Measurements from ENCODE around the gene SUGCT.

Gene SUGCT

DNA sequence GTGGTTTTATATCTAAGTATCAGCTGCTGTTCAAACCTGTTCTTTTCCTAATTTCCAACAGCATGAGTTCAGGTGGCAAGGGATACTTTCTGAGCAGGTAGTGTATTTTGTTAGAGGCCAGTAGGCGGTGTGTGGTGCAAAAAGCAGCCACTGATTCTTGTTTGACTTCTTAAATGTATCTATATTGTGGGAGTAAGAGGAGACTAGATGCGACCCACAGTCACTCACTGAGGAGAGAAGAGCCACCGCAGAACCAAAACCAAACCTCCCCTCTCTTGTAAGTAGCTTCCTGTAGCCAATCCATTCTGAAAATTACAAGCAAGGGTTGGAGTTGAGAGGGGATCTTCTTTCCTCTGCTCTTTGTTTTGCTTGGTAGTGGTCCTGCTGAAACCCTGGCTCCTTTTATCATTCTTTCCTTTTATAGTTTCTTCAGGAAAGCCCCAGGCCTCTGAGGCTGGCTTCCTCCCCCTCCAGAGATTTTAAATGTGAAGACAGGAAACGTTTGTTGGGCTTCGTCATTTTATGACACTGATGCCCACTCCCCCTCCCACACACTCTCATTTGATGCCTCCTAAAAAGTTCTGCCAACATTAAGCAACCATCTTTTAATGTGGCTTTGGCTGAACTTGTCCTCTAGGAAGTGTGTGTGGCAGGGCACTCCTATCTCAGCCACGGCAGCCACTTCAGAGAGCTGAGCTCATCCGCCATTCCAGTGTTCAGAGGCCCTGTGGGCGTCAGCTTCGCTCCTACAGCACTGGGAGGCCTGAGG, 566.0 kb downstream of the SUGCT start:
- peak; percentile 28 for DNase-seq

DNA sequence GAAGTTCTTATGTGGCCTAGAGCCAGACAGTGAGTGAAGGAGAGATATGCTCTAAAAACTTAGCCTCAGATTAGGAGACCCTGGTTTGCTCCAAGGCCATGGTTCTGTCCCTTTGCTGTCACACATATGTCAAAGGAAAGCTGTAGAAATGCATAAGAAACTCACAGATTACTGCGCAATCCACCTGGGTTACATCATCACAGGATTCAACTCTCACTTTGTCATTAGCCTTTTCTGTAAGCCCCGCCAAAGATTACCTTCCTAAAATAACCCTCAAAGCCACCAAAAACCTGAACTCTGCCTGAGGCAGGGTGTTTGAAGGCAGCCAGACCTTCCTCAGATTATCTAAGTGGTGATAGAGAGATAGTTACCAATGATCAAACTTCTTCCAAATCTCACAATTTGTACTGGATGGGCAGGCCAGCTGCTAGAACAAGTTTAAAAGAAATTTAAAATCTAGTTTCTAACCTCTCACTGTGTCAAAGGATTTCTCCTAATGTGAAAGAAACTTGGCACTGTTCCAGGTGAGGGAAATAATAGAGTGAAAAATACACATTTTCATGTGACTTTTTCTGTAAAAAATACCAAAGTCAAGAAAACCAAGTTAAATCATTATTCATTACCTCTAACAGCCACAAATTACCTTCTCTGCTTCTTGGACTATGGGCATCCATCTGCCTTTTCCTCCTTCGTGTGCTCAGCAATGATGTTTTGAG, 567.2 kb downstream of the SUGCT start:
- DNase-seq: no peak

DNA sequence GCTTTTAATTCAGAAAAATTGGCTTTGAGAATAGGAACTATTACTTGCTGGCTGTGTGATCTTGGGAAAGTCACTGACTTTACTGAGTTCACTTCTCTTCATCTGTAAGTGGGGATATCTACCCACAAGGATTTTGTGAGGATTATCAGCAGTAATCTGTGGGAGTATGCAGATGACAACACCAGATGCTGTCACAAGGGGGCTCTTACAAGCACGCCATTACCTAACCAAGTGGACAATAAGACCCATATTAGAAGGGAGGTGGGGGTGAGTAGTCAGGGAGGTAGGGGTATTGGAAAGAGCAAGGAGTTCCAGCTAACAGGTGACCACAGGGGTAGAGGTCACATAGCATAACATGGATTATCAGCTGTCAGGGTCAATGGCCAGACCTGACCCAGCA, 569.4 kb downstream of the SUGCT start:
- no peak for DNase-seq

DNA sequence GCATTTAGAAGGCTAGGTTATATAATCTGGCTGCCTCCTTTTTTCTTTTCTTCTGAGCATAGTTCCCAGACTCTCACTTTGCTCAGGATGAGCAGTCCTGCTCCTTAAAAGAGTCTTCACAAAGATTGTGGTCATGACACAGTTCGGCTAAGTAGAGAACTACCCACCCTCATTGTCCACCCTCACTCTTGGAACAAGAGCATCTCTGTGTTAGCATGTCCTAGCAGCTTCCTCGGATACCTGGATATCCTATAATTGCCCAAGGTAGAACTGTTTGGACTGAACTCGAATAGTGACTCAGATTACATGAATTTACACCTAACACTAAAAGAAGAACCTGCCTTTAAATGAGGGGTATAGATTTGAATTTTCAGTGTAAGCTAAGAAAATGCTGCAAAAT, 572.0 kb downstream of the SUGCT start:
- no peak for DNase-seq

DNA sequence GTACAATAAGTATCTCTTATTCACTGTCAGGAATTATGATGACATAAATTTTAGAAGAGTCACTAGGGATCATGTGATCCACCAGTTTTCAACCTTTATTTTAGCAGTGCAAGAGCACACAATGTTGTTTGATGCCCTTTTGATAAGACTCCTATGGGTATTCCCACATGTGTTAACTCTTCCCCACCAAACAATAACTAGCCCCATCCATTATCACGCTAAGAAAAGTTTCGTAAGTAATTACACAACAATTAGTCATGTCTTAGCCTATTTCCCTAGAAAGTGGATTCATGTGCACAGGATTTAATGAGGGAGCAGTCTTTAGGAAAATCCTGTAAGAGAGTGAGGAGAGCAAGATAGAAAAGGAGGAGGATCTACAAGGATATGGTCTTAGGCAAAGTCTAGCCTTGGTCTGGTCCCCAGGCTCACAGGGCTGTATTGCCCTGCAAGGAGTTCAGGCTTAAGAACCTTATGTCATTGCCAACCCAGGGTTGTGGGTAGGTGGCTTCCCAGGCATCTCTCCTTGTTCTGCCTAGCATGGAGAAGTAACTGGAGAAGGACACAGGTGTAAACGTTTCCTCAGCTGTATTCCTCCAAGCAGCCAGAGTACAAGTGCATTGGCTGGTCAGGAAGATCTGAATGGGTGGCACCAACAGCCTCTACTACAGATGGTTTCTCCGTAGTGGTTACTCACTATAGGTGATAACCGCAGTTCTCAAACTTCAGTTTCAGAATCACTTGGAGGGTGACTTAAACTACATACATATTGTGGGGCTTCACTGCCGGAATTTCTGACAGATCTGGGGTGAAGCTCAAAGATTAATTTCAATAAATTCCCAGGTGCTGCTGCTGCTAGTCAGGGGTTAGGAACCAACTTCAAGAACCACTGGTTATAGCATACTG, 574.5 kb downstream of the SUGCT start:
- DNase-seq: no peak

DNA sequence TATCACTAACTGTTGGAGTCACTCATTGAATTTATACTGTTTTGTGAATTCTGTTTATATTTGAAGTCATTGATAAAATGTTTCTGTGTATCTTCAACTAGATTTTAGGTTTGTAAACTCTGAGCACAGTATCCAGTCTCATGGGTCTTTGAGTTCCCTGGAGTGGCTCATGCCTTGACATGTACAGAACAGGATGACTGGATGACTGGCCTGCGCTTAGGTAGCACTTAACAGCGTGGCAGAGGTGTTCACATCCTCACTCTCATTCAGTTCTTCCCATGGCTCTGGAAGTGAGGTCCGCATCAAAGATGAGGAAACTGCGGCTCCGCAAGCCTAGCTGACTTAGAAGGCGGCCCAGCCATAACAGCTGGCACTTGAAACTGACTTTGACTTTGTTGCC, 576.9 kb downstream of the SUGCT start:
- no peak for DNase-seq

DNA sequence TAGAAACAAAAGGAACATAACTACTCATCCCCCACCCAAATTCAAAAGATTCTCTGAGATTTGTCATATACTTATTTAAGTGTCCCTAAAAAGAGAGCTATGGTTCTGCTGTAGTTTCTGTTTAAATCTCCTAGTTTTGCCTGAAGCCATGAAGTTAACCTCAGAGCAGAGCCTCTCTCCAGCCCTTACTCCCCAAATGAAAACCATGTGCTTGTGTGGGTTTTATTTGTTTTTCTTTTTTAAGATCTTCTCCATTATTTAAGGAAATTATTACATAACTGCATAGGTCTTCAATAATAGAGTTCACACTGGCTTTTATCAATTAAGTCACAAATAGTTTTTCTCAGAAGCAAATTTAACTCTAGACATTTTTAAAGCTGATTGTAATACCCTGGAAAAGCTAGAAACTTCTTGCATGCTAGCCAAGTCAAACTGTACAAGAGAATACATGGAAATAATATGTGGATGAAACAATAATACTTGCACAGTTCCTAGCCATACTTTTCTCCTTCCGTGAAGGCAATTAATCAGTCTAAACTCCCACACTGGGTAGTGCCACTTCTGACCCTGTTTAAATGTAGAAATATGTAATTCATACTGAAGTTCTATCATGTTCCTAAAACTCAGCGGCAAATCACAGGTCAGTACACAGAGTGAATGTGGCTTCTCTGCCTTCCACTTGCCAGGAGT, 579.7 kb downstream of the SUGCT start:
- DNase-seq: no peak

DNA sequence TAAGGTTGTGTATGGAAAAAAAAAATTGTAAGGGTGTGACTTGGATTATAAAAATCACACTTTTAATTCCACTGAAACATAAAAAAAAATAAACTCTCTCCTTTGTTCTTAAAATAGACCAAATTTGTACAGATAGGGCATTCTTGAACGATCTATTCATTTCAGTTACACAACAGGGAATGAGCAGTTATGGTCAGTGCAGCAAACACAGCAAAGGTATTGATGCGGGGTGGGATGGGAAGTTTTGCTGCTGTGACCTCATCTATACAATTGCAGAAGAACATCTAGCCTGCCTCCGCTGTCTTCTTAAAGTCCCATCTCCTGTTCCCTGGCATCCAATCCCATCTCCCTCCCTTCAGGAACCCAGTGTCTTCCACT, 580.2 kb downstream of the SUGCT start:
- no peak for DNase-seq

DNA sequence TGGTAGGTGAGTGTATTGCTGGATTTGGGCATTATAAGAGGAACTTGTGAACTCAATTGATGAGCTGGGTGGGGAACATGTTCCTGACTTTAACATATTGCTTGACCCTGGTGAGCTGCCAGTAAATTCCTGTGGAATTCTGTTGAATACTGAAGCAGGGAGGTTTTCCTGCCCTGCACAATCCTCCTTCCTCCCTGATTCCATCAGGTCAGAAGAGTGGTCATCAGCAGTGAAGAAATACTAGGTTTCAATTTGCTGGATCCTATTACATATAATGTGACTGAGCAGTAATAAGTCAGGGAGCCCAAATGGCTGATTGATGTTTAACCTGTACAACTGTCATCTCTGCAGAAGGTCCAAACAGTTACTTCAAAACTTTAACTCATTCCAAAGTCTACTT, 581.2 kb downstream of the SUGCT start:
- DNase-seq: no peak

DNA sequence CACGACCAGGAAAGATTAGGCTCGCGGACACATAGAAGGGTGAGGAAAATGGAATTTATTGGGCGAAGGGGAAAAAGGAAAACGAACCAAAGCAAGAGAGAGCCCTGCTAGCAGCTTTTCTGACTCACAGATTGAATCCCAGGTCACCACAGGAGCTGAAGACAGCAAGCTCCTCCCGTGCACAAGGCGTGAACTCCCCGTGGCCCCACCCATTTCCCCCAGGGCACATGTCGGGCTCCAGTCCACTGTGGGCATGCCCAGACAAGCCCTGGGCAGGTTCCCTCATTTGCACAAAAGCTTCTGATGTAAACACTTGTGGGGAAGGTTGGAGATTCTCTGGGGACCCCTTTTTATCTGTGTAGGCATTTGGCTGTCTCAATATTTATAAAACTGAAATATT, 582.4 kb downstream of the SUGCT start:
- DNase-seq: peak; percentile 33

DNA sequence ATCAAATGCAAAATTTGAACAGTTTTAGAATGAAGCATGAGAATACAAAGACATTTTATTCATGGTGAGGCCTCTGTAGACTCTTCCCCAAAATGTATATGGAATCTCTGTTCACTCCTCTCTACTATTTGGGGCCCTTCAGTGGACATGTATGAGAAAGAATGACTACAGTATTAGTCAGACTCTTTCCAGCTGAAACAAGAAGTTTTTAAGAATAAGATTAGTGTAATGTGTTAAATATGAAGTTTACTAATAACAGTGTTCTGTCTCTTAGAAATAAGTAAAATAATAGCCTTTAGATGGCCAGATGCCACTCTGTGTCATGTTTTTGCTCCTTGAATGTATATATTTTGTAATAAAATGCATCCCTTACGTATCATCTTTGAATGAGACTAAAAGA, 585.6 kb downstream of the SUGCT start:
- no peak for DNase-seq

DNA sequence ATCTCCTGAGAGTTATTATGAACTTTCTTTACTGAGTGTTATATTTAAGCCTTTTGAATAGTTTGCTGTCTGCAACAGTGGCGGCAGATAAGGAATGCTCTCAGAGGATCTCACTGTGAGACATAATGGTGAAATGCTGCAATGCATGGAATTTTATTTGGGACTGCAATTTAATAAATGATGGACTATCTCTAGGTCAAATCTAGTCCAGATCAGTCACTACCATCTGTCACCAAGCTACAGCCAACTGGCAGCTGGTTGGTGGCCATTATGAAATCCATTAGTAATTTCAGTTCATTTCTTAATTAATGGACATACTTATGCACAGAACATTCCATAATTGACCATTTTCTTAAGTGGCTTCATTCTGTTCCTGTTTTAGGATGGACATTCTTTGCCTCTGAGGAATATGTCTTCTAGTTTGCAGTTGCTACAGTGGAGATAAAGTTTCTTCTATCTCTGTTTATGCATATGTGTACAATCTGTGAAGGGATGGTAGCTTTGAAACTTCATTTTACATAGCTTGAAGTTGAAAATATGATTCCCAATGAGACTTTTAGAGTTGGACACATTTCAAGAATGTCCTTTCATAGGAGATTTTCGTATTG, 586.6 kb downstream of the SUGCT start:
- no peak for DNase-seq

DNA sequence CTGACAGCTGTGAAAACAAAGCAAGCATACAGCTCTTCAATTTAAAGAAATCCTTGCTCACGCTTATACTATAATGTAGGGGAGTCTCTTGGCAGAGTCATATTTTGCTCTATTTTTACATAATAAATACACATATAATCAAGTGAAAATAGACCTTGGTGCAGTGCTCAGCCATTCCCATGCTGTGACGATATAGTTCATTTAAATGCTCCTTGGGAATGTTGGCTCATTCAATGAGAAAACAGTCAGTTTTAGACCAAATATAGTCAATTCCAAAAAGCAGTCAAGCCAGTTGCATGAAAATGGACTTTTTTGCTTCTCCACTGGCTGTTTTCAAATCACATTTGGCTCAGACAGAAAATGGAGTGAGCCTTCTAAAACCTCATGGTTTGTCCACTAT, 587.4 kb downstream of the SUGCT start:
- no peak for DNase-seq

DNA sequence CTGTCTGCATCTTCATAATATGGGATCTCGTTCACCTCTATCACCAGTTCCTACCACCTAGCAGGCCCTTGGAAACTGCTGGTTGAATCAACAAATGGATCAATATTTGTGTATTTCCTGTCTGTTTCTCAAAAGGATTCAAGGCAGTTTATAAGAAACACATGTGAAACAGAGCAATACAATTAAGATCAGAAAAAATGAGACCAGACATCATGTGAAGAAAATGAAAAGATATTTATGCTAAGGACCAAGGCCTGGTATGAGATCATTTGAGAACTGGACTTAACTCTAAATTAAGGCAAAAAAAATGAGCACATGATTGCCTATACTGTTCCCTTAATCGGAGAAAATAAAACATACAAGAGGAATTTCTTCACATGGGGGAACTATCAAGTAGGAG, 589.0 kb downstream of the SUGCT start:
- DNase-seq: no peak

DNA sequence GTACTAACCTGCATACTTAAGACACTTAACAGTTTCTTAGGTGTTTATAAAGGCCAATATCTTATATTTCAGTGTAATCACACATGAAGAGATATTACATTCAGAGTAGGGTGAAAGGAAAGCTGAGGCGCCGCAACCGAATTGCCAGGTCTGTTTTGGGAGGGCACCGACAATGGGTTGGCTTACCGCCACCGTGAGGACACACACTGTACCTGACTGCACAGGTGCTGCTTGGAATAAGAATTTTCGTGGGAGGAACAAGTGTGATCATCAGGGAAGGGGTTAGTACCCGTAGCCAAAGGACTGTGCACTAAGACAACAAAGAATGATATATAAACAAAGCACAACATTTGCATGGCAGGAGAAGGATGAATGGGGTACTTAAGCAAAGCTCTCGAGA, 591.8 kb downstream of the SUGCT start:
- DNase-seq: no peak

DNA sequence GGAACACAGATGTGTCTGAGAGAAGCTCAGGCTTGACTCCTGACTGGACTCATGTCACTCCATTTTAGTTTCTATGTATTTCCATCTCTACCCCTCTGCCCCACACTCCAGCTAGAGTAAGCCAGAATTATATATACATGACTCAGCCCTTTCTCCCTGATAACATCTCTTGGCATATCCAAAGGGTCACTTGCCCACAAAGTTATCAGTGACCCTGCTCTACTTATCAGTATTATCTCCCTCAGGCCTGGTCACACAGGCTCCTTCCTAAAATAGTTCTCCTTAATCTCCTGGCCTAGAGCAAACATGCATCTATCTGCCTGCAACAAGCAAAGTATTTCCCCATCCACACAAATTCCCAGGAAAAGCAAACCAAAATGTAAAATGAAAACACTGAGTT, 598.3 kb downstream of the SUGCT start:
- no peak for DNase-seq

DNA sequence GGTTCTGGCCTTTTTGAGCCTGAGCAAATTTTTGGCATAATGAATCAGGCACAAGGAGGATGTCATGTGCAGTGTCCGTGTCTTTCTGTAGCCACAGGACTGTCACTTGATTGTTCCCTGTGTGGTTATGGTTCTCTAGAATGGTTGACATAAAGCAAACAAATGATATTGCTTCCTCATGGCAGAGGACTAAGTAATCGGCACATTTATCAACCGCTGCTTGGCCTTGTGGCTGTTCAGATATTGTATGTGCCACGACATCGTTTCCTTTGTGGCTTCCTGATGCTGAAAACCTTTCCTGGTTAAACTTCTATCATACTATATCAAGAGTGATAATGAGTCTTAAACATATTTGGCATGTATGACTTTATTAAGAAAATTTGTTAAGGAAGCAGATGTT, 598.8 kb downstream of the SUGCT start:
- no peak for DNase-seq

DNA sequence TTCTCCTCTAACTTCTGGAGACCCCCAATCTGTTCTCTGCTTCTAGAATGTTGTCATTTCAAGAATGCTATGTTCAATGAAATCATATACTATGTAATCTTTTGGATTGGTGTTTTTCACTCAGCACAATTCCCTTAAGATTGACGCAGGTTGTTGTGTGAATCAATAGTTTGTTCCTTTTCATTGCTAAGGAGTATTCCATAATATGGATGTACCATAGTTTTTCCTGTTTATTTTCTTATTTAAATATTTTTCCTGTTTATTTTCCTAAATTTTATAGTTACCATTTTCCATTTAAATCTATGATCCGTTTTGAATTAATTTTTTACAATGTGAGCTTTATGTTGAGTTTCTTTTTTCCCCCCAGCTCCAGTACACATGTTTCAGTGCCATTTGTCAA, 604.5 kb downstream of the SUGCT start:
- DNase-seq: no peak

DNA sequence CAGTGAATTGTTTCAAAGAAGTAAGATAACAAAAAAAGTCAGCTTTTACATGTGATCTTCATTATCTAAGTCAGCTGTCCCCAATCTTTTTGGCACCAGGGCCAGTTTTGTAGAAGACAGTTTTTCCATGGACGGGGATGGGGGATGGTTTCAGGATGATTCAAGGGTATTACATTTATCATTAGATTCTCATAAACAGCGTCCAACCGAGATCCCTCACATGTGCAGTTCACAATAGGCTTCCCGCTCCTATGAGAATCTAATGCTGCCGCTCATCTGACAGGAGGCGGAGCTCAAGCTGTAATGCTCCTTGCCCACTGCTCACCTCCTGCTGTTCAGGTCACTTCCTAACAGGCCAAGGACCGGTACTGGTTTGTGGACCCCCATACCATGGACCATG, 607.5 kb downstream of the SUGCT start:
- DNase-seq: no peak

DNA sequence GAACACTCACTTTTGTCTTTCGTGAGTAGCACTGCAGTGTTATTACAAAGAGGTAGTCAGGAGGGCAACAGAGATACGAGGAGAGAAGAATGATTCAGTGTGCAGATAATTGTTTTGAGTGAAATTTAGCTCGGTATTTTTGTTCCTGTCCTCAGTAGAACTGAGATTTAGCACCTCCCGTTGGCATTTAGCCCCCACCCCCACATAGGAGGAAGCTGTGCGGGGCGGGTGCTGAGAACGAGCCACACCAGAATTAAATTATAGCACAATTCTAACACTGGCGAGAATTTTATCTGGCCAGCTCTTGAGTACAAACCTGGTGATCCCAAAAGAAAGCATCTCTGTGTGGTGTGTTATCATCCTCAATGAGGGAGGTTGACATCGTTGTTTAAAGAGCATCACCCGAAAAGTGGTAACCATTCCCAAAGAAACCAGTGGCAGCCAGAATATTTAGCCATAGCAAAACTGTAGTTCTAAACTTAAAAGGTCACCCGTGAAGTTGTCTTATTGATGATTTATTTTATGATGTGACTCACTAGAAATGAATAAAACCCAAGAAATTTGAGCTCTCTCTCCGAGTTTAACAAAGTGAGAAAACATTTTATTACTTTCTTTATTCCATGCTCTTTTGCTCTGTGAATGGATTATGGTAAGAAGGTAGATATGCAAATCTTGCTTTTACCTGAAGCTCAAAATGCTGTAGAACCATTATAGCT, 612.2 kb downstream of the SUGCT start:
- DNase-seq: no peak

DNA sequence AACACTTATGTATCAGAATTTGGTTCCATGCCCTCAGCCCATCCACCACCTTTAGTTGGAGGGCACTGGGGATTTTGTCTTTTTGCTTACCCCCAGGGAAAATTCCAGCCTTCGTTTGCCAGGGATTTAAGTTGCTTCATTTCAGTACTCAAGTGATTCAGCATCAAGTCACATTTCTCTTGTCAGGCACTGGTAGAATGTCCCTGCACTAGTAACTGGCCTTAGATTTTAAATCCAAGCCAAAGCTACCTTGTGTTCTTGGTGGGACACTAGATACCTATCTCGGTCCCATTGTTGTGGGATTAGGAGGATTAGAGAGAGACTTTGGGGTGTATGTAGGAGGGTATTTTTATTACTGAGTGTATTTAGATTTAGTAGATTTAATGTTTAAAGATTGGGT, 613.1 kb downstream of the SUGCT start:
- DNase-seq: no peak

DNA sequence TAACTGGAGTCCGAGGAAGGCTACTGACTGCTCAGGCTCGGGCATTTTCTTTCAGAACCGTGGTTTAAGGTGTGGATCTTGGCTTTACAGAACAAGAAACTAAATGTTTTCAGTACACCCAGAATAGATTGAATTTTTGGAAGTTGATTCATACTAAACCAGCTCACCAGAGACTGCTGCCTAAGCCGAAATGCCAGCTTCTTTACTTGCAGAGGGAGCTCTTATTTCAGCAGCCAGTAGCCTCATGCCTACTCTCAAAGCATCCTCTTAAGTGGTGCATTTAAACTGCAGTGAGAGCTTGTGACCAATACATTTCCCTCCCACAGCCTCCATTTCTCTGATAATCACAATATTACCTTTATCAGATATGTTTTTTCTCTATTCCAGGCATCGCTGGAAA, 615.1 kb downstream of the SUGCT start:
- no peak for DNase-seq
